Coronary artery (tissue), 2 donors: ENCODE measurements around the gene PUDP.
"Not testable (repeated sequence)": the region's sequence is repeated elsewhere in the genome, so short reads cannot be mapped to it uniquely, and the experiment has no call there.

Experiments used
- DNase-seq: peaks from one replicate; pipeline ENCODE4 v3.0.0-alpha.2; 2017; ENCODE audit warnings: low spot score
- H3K27ac ChIP-seq, 2 donors: fragments of 200-600 bp; sonication (generic); one replicate each; pipeline ENCODE4 v1.5.1; 2016 to 2019
- H3K4me3 ChIP-seq: fragments of 200-600 bp; sonication (generic); 2 replicates; pipeline ENCODE4 v1.5.1; 2016; ENCODE audit warnings: mild to moderate bottlenecking, moderate library complexity
- CTCF ChIP-seq: fragments of 200-600 bp; sonication (generic); IDR thresholded peaks from one replicate; pipeline ENCODE4 v1.5.1; 2019; ENCODE audit warnings: antibody characterized with exemption

PUDP gene

GRCh38 chrX:7045238-7045955, 102.6 kb downstream of the PUDP start:
- Histone ChIP-seq H3K27ac (no peak overlapping the region), H3K4me3 (no peak overlapping the region)
- no peak for TF ChIP-seq CTCF
- no peak for DNase-seq

GRCh38 chrX:7043796-7044433, 104.0 kb downstream of the PUDP start:
- not testable (repeated sequence) for H3K27ac ChIP-seq, H3K4me3 ChIP-seq, DNase-seq

GRCh38 chrX:7028246-7028645, 119.7 kb downstream of the PUDP start:
- no peak overlapping the region for H3K27ac ChIP-seq
- TF ChIP-seq CTCF, result no peak
- DNase-seq, result no peak

DNA sequence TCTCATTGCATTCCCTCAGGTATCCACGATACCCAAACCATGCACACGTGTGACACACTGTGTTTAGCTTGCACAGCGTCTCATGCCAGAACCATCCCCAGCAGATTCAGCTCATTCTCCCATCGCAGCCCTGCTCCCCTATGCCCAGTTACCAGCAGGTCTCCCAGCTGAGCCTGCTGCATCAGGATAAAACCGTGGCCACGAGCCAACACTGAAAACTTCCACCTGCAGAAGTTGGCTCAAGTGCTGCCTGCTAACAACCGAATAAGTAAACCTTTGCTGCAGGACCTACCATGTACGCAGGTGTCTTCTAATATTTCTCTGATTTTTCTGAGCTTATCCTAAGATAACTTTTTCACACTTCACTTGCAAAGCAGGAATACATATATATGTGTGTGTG, 120.9 kb downstream of the PUDP start:
- Histone ChIP-seq H3K27ac (no peak overlapping the region), H3K4me3 (no peak overlapping the region)
- DNase-seq, result no peak
- TF ChIP-seq CTCF, result no peak

More at GRCh38 chrX:7028246-7028645, 119.7 kb downstream of the PUDP start:
- no peak overlapping the region for H3K4me3 ChIP-seq

DNA sequence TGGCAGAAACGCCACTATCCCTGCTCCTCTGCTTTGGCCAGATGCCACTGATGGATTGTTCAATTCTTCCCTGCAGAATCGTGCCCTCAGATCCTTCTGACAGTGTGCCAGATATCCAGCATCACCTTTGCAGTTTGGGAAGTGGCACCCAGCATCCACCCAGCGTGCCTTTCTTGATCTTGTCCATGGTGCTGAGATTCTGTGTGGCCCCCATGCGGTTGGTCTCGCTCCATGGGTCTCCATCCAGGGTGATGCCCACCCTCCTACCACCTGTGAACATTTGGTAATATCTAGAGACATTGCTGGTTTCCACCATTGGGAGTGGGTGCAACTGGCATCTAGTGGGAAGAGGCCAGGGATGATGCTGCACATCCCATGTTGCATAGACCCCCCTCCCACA, 121.6 kb downstream of the PUDP start:
- not testable (repeated sequence) for H3K4me3 ChIP-seq, H3K27ac ChIP-seq

DNA sequence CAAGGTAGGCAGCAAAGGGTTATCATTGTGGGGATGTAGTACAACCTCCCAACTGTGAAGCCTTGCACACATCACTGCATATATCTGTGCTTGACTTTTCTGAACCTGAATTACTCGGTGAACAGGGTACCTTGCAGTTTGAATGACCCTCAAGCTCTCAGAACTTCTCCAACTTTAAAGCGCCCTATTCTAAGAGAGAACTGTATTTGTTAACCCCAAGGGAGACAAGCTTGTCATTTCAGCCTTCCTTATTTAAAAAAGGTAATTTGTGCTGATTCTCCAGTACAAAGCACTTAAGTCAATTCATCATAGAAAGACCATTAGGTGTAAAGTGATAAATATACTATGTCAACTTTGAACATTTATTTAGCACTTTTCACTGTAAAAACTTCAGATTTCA, 122.5 kb downstream of the PUDP start:
- DNase-seq, result no peak
- H3K27ac ChIP-seq, result no peak overlapping the region
- TF ChIP-seq CTCF, result no peak
- H3K4me3 ChIP-seq, result no peak overlapping the region

More for the DNA sequence above, 121.6 kb downstream of the PUDP start:
- not testable (repeated sequence) for DNase-seq

DNA sequence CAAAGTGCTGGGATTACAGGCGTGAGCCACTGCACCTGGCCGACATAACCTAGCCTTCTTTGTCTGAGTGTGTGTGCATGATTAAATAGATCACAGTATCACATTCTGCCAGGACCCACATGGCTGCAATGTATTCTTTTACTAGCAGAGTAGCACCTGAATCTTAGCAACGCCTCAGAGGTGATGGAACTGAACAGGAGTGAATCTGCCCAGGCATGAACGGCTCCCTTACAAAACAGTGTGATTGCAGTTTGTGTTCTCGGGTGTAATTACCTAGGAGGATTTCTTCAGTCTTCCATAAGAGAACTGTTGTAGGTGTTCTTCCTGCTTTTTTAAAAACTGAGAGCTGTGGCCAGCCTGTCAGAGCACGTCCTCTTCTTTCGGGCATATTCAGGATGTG, 123.1 kb downstream of the PUDP start:
- H3K27ac ChIP-seq, result no peak overlapping the region
- no peak overlapping the region for H3K4me3 ChIP-seq
- no peak for DNase-seq
- TF ChIP-seq CTCF, result no peak

GRCh38 chrX:7022996-7023395, 125.0 kb downstream of the PUDP start:
- DNase-seq, H3K4me3 ChIP-seq, H3K27ac ChIP-seq: not testable (repeated sequence)
